GM18502 (cell line): Measurements from ENCODE around the gene GRPEL2.

Experiments used
- ATAC-seq: cut with Tn5 transposase; IDR thresholded peaks from one replicate; pipeline ENCODE4 v1.9.1; 2021; ENCODE audit warnings: mild to moderate bottlenecking; ENCODE audit not compliant: unreplicated experiment, poor library complexity

Gene GRPEL2, protein sequence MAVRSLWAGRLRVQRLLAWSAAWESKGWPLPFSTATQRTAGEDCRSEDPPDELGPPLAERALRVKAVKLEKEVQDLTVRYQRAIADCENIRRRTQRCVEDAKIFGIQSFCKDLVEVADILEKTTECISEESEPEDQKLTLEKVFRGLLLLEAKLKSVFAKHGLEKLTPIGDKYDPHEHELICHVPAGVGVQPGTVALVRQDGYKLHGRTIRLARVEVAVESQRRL

GRCh38 chr5:149345147-149345891 is at the start of gene GRPEL2:
TSS of gene GRPEL2 (plus strand) at chr5:149345499. CDS start at chr5:149345540, 41 bp downstream.
- ATAC-seq, result peak; percentile 98

GRCh38 chr5:149297340-149298025 is 47.8 kb upstream of the GRPEL2 start:
- no peak for ATAC-seq

DNA sequence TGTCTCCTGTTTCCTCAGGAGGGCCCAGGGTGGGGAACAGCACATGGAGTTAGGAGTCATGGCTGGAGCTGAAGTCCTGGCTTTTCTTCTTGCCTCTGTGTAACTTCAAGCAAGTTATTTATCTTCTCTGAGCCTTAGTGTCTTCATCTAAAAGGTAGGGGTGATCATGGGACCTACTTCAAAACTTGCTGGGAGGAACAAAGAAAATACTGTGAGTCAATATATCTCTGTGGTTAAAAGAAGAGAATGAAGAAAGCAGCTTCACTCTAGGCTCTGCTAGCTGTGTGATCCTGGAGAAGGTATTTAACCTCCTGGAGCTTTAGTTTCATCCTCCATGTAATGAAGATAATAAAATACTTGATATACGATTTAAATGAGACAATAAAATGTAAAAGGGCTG is 47.1 kb upstream of the GRPEL2 start:
- ATAC-seq, result no peak

- no peak for ATAC-seq
Observed at GRCh38 chr5:149298842-149299404, 46.4 kb upstream of the GRPEL2 start.

- no peak for ATAC-seq
Observed at GRCh38 chr5:149299451-149300054, 45.7 kb upstream of the GRPEL2 start.

DNA sequence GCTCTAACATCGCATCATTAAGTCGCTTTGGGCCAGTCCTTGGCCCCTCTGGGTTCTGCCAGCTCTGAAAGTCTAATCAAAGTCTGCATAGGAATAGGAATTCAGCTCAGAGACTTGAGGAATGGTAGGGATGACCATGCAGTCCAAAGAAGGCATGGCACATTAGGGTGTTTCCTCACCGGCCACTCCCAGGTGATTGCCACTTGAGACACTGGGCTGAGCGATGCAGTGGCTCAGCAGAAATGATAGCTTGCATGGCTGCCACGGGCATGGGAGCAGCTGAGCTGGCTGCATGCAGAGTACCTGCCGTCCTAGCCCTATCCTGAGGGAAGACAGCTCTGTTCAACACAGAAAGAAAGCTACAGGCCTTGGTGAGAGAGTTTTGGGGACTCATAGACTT is 44.9 kb upstream of the GRPEL2 start:
- no peak for ATAC-seq

GRCh38 chr5:149301049-149301743 is 44.1 kb upstream of the GRPEL2 start:
- no peak for ATAC-seq

DNA sequence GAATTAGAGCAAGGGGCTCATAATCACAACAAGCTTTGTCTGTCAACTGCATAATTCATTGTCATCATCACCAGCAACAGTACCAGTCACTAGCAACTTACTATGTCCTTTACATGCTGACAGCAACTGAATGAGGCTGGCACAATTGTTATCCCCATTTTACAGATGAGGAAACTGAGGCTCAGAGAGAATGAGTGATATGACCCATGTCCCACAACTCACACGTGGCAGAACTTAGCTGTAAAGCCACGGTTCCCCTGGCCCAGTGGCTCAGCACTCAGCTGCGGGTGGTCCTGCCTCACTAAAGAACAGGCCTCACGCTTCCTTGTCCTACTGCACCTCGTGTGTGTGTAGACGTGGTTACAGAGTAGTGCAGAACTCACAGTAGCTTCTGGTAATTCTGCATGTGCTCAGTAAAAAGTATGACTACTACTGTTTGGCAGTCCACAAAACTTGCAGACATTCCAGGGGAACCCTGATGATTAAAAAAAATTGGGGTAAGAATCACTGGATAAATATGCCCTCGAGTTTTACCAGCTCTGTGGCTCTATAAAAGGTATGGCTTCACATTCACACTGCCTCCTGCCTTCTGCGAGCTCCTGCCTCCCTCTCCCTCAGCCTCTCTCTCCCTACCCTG is 43.4 kb upstream of the GRPEL2 start:
- no peak for ATAC-seq

- ATAC-seq, result no peak
Observed at GRCh38 chr5:149302641-149303040, 42.7 kb upstream of the GRPEL2 start.

GRCh38 chr5:149303210-149303609 is 42.1 kb upstream of the GRPEL2 start:
- ATAC-seq, result no peak

DNA sequence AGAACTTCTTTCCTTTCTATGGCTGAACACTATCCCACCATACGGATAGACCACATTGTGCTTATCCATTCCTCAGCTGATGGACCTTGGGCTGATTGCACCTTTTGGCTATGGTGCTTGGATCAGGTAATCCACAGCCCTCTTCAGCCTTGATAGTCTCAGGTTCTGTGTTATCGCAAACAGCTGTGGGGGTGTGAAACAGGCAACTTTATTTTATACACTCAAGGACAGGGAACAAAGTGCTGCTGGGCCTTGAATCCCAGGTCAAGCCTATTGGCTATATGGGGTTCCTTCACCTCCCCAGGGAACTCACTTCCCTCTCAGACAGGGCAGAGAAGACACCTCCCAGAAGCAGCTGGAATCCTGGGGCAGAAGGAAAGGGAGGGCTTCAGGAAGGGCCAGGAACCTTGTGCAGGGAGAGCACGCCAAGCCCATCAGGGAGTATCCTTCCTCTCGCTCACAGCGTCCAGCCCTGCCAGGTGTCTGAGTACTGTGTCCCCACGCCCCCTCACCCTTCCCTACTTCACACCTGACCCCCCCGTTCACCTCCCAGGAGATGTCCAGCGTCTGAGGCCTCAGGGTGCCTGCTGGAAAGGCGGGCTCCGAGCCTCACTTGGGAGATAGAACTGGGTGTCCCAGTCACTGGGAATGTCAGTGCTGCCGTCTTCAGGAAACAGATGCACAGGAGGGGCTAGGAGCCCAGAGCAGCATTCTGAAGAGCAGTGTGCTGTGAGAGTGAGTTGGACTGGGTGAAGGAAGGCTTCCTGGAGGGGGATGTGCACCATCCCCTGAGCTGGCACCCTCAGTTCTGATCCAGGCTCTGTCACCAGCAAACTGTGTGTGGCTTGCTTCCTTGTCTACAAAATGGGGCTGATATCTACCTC is 40.9 kb upstream of the GRPEL2 start:
- no peak for ATAC-seq

- no peak for ATAC-seq
Observed at GRCh38 chr5:149309354-149309753, 35.9 kb upstream of the GRPEL2 start.

DNA sequence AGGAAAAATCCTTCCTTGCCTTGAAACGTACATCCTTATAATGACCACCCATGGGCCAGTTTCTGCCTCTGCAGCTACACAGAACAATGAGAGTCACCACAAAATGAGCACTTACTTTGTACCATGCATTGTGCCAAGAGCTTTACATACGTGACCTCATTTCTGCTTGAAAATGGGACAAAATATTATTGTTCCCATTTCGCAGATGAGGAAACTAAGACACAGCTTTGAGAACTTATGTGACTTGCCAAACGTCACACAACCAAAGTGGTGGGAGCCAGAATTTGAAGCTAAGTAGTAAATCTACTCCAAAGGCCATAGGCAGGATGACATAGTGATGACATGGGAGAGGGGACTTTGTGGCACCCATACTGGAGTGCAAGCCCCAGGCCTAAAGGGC is 34.8 kb upstream of the GRPEL2 start:
- no peak for ATAC-seq

GRCh38 chr5:149310947-149311658 is 34.2 kb upstream of the GRPEL2 start:
- no peak for ATAC-seq

GRCh38 chr5:149313151-149313841 is 32.0 kb upstream of the GRPEL2 start:
- no peak for ATAC-seq

- no peak for ATAC-seq
Observed at GRCh38 chr5:149314571-149315111, 30.7 kb upstream of the GRPEL2 start.

- ATAC-seq, result no peak
Observed at GRCh38 chr5:149315753-149316152, 29.5 kb upstream of the GRPEL2 start.
